Mucosa of descending colon (tissue), 3 donors: ENCODE results near the gene KRT36. TPM values are rescaled to one million over a fixed set of nuclear protein-coding genes. Genes with fewer than 3 reads are reported as not detected.
A peak's percentile ranks its signal among the peaks of the same experiment; 100 is the strongest.

Source experiments
- ATAC-seq: fragments of 200-7000 bp; cut with Tn5 transposase; one replicate; pipeline ENCODE4 v1.9.1; 2020; ENCODE audit warnings: mild to moderate bottlenecking, moderate library complexity
- DNase-seq, 3 donors: peaks; one replicate each; pipeline ENCODE4 v3.0.0-alpha.2; 2020
- H3K36me3 ChIP-seq: fragments of 200-600 bp; one replicate; pipeline ENCODE4 v1.8.0; 2021; ENCODE audit warnings: low read depth, mild to moderate bottlenecking
- H3K4me1 ChIP-seq: fragments of 200-600 bp; one replicate; pipeline ENCODE4 v1.8.0; 2021; ENCODE audit warnings: low read depth, mild to moderate bottlenecking
- H3K4me3 ChIP-seq: fragments of 200-600 bp; one replicate; pipeline ENCODE4 v1.8.0; 2021; ENCODE audit warnings: mild to moderate bottlenecking
- H3K9me3 ChIP-seq: fragments of 200-600 bp; one replicate; pipeline ENCODE4 v1.8.0; 2021; ENCODE audit warnings: mild to moderate bottlenecking
- CTCF ChIP-seq: fragments of 200-600 bp; IDR thresholded peaks from one replicate; pipeline ENCODE4 v1.8.0; 2022; ENCODE audit warnings: antibody characterized with exemption, mild to moderate bottlenecking
- intact Hi-C, 2 donors: fragments of 100-400 bp; cut with DNase I in 1 of 2; cut with micrococcal nuclease in 1 of 2; formaldehyde crosslinking; loops; one replicate each; pipeline versions ENCODE4 v1.11.0 to v1.11.1; 2022; cut with DNase I, micrococcal nuclease
- total RNA-seq, 3 donors: library from RNA; stranded (reverse); fragmentation: NEBNext Ultra II Directional in 2 of 3; extraction: Animal tissue kit (Norgen Biotek cat#: 25700) in 2 of 3; gene quantifications; one replicate each; pipeline versions ENCODE4 v1.2.1 to v1.2.4, GENCODE V29; 2021 to 2023
- donor health status: DM: no; HTN: no; CAD: no; lungs with moderate emphysema.
- donor health status: DM: no; HTN: no; CAD: no.
- donor health status: DM: no; HTN: yes; CAD: no.

Gene KRT36
- total RNA-seq, 3 donors from 2014 or later: not detected

- DNase-seq (no peak), ATAC-seq (no peak)
- Histone ChIP-seq H3K36me3 (no peaks in the 10 kb centered on the region), H3K4me3 (no peak overlapping the region), H3K4me1 (peaks cover 9% of the 10 kb centered on the region), H3K9me3 (no peaks in the 10 kb centered on the region)
- no peak for TF ChIP-seq CTCF
- intact Hi-C loops: no loop called here
Measured at GRCh38 chr17:41516147-41516829, 26.6 kb upstream of the KRT36 start.

- no peak for TF ChIP-seq CTCF
- Histone ChIP-seq H3K4me3 (no peak overlapping the region), H3K9me3 (no peaks in the 10 kb centered on the region), H3K36me3 (no peaks in the 10 kb centered on the region), H3K4me1 (peaks cover 14% of the 10 kb centered on the region)
- DNase-seq (no peak), ATAC-seq (no peak)
- intact Hi-C loops: no loop called here
Measured at GRCh38 chr17:41513168-41513547, 23.4 kb upstream of the KRT36 start.

GRCh38 chr17:41512546-41513167 is 22.9 kb upstream of the KRT36 start:
- no peak for TF ChIP-seq CTCF
- H3K9me3 ChIP-seq: no peaks in the 10 kb centered on the region
- ATAC-seq: no peak
- intact Hi-C loops: no loop called here
- peaks cover 14% of the 10 kb centered on the region for H3K4me1 ChIP-seq
- H3K4me3 ChIP-seq: no peak overlapping the region
- DNase-seq: no peak
- H3K36me3 ChIP-seq: no peaks in the 10 kb centered on the region

GRCh38 chr17:41511716-41512115 is 22.0 kb upstream of the KRT36 start:
- no peak for TF ChIP-seq CTCF
- peaks cover 14% of the 10 kb centered on the region for H3K4me1 ChIP-seq
- no peak for ATAC-seq
- intact Hi-C loops: no loop called here
- no peaks in the 10 kb centered on the region for H3K9me3 ChIP-seq
- H3K36me3 ChIP-seq: no peaks in the 10 kb centered on the region
- DNase-seq: no peak
- H3K4me3 ChIP-seq: no peak overlapping the region

- TF ChIP-seq CTCF: no peak
- Histone ChIP-seq H3K4me3 (no peak overlapping the region), H3K9me3 (no peaks in the 10 kb centered on the region), H3K4me1 (peaks cover 14% of the 10 kb centered on the region), H3K36me3 (no peaks in the 10 kb centered on the region)
- ATAC-seq: peak; percentile 90
- peak in 2 of 3 donors; percentile 70 to 71 for DNase-seq
- intact Hi-C loops: no loop called here
Measured at GRCh38 chr17:41511116-41511515, 21.4 kb upstream of the KRT36 start.
